HL-60 (cell line): ENCODE results near the gene CEACAM18.
"Not testable (repeated sequence)": the region's sequence is repeated elsewhere in the genome, so short reads cannot be mapped to it uniquely, and the experiment has no call there.

Experiments used
- DNase-seq, 2 experiments: peaks; one replicate each; pipeline ENCODE4 v3.0.0-alpha.2; 2010 to 2020; ENCODE audit warnings: low read depth in 1 of 2, low spot score in 1 of 2
- H3K27ac ChIP-seq: fragments of 250-450 bp; sonication (Bioruptor Pico); replicated peaks from 2 replicates; pipeline ENCODE4 v1.5.1; 2020; ENCODE audit warnings: mild to moderate bottlenecking, moderate library complexity
- H3K27me3 ChIP-seq: fragments of 250-450 bp; sonication (Bioruptor Pico); 2 replicates; pipeline ENCODE4 v1.5.1; 2021; ENCODE audit warnings: mild to moderate bottlenecking, moderate library complexity; ENCODE audit not compliant: insufficient read depth, poor library complexity, severe bottlenecking
- H3K4me3 ChIP-seq: replicated peaks from 2 replicates; pipeline ENCODE4 v1.5.1; 2011; ENCODE audit warnings: mild to moderate bottlenecking, control low read depth, low read length; ENCODE audit not compliant: insufficient read depth
- CTCF ChIP-seq: IDR thresholded peaks from one replicate; pipeline ENCODE4 v1.5.1; 2011; ENCODE audit warnings: low read length, control low read depth, inconsistent platforms; ENCODE audit not compliant: insufficient read depth
- GABPA ChIP-seq: IDR thresholded peaks from 2 replicates; pipeline ENCODE4 v1.6.1; 2012; ENCODE audit warnings: low read depth
- POLR2AphosphoS5 ChIP-seq: IDR thresholded peaks from 2 replicates; pipeline ENCODE4 v1.6.1; 2012; ENCODE audit warnings: low read depth
- REST ChIP-seq: IDR thresholded peaks from 2 replicates; pipeline ENCODE4 v1.6.1; 2012; ENCODE audit warnings: low read depth; ENCODE audit not compliant: insufficient replicate concordance
- SPI1 ChIP-seq: IDR thresholded peaks from 2 replicates; pipeline ENCODE4 v1.6.1; 2012; ENCODE audit warnings: low read depth, mild to moderate bottlenecking, borderline replicate concordance

The CEACAM18 gene

GRCh38 chr19:51491586-51491985, 13.2 kb downstream of the CEACAM18 start:
- no peaks in the 10 kb centered on the region for H3K27me3 ChIP-seq
- DNase-seq, result no peak
- H3K4me3 ChIP-seq, result no peak overlapping the region
- no peak overlapping the region for H3K27ac ChIP-seq
- no peak for TF ChIP-seq CTCF
- TF ChIP-seq REST, result no peak
- no peak for TF ChIP-seq SPI1
- no peak for TF ChIP-seq GABPA
- no peak for TF ChIP-seq POLR2AphosphoS5

- H3K4me3 ChIP-seq, result no peak overlapping the region
- peak in 1 of 2 experiments; percentile 43 for DNase-seq
- peak; percentile 46; the same call in 1 of the 2 replicates for TF ChIP-seq SPI1
- no peak for TF ChIP-seq GABPA
- H3K27me3 ChIP-seq, result no peaks in the 10 kb centered on the region
- H3K27ac ChIP-seq, result peak overlapping the region; percentile 8; the same call in 1 of the 2 replicates
Measured at GRCh38 chr19:51493776-51494175, 15.4 kb downstream of the CEACAM18 start.

GRCh38 chr19:51497666-51498065, 19.3 kb downstream of the CEACAM18 start:
- TF ChIP-seq CTCF, result no peak
- no peak for TF ChIP-seq REST
- TF ChIP-seq POLR2AphosphoS5, result no peak
- TF ChIP-seq GABPA, result no peak
- TF ChIP-seq SPI1, result no peak
- DNase-seq, result no peak
- Histone ChIP-seq H3K4me3 (no peak overlapping the region), H3K27me3 (no peaks in the 10 kb centered on the region), H3K27ac (no peak overlapping the region)

- not testable (repeated sequence) for DNase-seq, H3K27me3 ChIP-seq
Measured at GRCh38 chr19:51500931-51501330, 22.6 kb downstream of the CEACAM18 start.

GRCh38 chr19:51501594-51502263, 23.4 kb downstream of the CEACAM18 start, which contains the start of gene SIGLEC12:
Gene SIGLEC12, minus strand, starts transcription at chr19:51501800. Its CDS starts 67 bp downstream, at chr19:51501733.
- peak; percentile 67 to 86 for DNase-seq
- H3K27me3 ChIP-seq, result no peaks in the 10 kb centered on the region
- TF ChIP-seq GABPA, result no peak
- TF ChIP-seq POLR2AphosphoS5, result peak; percentile 57; the same call in 1 of the 2 replicates
- TF ChIP-seq REST, result no peak
- TF ChIP-seq SPI1, result peak; percentile 63; the same call in 1 of the 2 replicates
- no peak for TF ChIP-seq CTCF
- peak within 1 kb of the TSS; percentile 66 for H3K27ac ChIP-seq
- peak within 1 kb of the TSS; percentile 40 for H3K4me3 ChIP-seq

More at GRCh38 chr19:51500931-51501330, 22.6 kb downstream of the CEACAM18 start:
- H3K27ac ChIP-seq, result peak overlapping the region; percentile 66
- H3K4me3 ChIP-seq, result peak overlapping the region; percentile 40
